ENCODE measurements around the gene FCHSD1. TPM values are rescaled to one million over a fixed set of nuclear protein-coding genes. Genes with fewer than 3 reads are reported as not detected.
A peak's percentile ranks its signal among the peaks of the same experiment; 100 is the strongest.

Gene FCHSD1
- total RNA-seq, 1 donor = 22.4 TPM

DNA sequence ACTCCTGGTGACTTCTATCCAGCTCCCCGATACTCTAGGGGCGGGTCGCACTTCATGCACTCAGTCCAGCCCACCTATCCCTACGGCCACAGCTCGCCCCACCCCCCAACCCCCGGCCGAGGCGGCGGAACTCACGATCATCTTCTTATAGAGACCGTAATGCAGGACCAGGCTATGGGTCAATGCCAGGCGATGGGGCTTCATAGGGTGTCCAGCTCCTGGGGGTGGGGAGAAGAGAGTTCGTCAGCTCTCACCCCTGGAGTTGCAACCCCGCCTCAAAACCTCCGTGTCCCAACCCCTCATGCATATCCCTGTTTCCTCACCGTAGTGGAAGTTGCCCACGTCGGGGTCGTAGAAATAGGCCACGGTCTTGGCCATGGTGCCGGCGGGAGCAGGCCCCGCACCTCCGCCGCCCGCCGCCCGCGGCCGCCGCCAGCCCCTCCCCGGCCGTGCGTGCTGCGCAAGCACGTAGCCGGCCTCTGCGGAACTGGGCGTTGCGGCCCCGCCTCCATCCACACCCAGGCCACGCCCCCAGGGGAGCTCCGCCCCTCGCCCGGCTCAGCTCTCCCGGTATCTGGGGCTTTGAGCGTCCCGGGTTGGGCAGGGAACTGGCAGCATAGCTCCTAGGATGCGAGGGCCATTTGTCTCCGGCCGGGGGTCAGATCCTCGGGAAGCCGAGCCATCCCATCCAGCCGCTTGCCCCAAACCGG is 14.7 kb downstream of the FCHSD1 start, which contains the start of the genes HDAC3 and RELL2:
Gene HDAC3 (minus strand): TSS at position 437 of the 710 bp plus-strand sequence. CDS start 59 bp downstream, at position 378.
Gene RELL2 (plus strand): TSS at position 585 of the 710 bp plus-strand sequence. CDS start 1,229 bp downstream, outside the sequence.
- peaks cover 45% of the 10 kb centered on the region for H4K20me1 ChIP-seq (ENCODE audit: insufficient read depth, low read length)
- H3K4me3 ChIP-seq (ENCODE audit: insufficient read depth, low read length) = peak within 1 kb of the TSS; percentile 90
- H2AFZ ChIP-seq (ENCODE audit: low read length) = peak within 1 kb of the TSS; percentile 92
- peaks cover 23% of the 10 kb centered on the region for H3K36me3 ChIP-seq (ENCODE audit: insufficient read depth, low read length)
- TF ChIP-seq, protein P1, sequence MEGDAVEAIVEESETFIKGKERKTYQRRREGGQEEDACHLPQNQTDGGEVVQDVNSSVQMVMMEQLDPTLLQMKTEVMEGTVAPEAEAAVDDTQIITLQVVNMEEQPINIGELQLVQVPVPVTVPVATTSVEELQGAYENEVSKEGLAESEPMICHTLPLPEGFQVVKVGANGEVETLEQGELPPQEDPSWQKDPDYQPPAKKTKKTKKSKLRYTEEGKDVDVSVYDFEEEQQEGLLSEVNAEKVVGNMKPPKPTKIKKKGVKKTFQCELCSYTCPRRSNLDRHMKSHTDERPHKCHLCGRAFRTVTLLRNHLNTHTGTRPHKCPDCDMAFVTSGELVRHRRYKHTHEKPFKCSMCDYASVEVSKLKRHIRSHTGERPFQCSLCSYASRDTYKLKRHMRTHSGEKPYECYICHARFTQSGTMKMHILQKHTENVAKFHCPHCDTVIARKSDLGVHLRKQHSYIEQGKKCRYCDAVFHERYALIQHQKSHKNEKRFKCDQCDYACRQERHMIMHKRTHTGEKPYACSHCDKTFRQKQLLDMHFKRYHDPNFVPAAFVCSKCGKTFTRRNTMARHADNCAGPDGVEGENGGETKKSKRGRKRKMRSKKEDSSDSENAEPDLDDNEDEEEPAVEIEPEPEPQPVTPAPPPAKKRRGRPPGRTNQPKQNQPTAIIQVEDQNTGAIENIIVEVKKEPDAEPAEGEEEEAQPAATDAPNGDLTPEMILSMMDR (IDR thresholded peaks at IDR 0.05; ENCODE audit: extremely low read depth, low read depth, low read length) = no peak
- peak within 1 kb of the TSS; percentile 79 for H3K27ac ChIP-seq (ENCODE audit: low read depth, low read length)
- peaks cover 50% of the 10 kb centered on the region for H3K79me2 ChIP-seq (ENCODE audit: insufficient read depth, low read length)
- peaks cover 22% of the 10 kb centered on the region for H3K4me1 ChIP-seq (ENCODE audit: insufficient read depth, low read length)
- H3K27me3 ChIP-seq (ENCODE audit: insufficient read depth, low read length) = no peaks in the 10 kb centered on the region
- no peaks in the 10 kb centered on the region for H3K9me3 ChIP-seq (ENCODE audit: low read depth, low read length)
- peak within 1 kb of the TSS; percentile 100 for H3K4me2 ChIP-seq (ENCODE audit: insufficient read depth, low read length)
- peak; percentile 100 for DNase-seq (ENCODE audit: insufficient read length, low spot score, missing footprints)

DNA sequence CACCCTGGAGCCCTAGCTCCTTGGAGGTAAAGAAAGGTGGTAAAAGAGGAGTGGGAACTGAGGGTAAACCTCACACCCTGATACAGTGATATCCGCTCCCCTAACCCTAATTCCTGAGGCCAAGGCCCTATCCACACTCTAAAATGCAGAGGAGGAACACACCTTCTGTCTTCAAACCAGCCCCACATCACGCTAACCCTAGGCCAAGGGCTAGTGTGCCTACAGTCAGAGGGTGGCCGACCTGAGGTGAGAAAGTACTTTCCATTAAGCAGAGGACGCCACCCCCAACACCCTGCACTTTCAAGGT is 15.2 kb downstream of the FCHSD1 start:
- TF ChIP-seq, protein P1 (IDR thresholded peaks at IDR 0.05; ENCODE audit: extremely low read depth, low read depth, low read length) = no peak
- peaks cover 55% of the 10 kb centered on the region for H3K79me2 ChIP-seq (ENCODE audit: insufficient read depth, low read length)
- H3K27ac ChIP-seq (ENCODE audit: low read depth, low read length) = peak overlapping the region; percentile 79
- H2AFZ ChIP-seq (ENCODE audit: low read length) = peak overlapping the region; percentile 92
- peak overlapping the region; percentile 90 for H3K4me3 ChIP-seq (ENCODE audit: insufficient read depth, low read length)
- no peaks in the 10 kb centered on the region for H3K9me3 ChIP-seq (ENCODE audit: low read depth, low read length)
- no peak for DNase-seq (ENCODE audit: insufficient read length, low spot score, missing footprints)
- H3K4me1 ChIP-seq (ENCODE audit: insufficient read depth, low read length) = peaks cover 22% of the 10 kb centered on the region
- peak overlapping the region; percentile 100 for H3K4me2 ChIP-seq (ENCODE audit: insufficient read depth, low read length)
- peaks cover 20% of the 10 kb centered on the region for H3K36me3 ChIP-seq (ENCODE audit: insufficient read depth, low read length)
- no peaks in the 10 kb centered on the region for H3K27me3 ChIP-seq (ENCODE audit: insufficient read depth, low read length)
- peaks cover 42% of the 10 kb centered on the region for H4K20me1 ChIP-seq (ENCODE audit: insufficient read depth, low read length)

DNA sequence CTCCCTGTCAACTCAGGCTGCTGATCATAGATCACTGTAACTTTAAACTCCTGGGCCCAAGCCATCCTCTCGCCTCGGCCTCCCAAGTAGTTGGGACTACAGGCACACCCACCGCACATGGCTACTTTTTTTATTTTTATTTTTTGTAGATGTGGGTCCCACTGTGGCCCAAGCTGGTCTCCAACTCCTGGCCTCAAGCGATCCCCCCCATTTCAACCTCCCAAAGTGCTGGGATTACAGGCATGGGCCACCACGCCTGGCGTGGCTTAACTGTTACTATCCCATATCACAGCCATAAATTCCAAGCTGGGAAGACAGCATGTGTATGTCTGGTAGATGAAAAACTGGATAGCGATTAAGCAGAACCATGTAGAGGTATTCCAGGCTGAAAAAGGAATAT is 15.6 kb downstream of the FCHSD1 start:
- Histone ChIP-seq H3K9me3 (ENCODE audit: low read depth, low read length) (no peaks in the 10 kb centered on the region), H3K79me2 (ENCODE audit: insufficient read depth, low read length) (peaks cover 58% of the 10 kb centered on the region), H3K27me3 (ENCODE audit: insufficient read depth, low read length) (no peaks in the 10 kb centered on the region), H3K36me3 (ENCODE audit: insufficient read depth, low read length) (peaks cover 20% of the 10 kb centered on the region), H3K4me3 (ENCODE audit: insufficient read depth, low read length) (peak overlapping the region; percentile 90), H2AFZ (ENCODE audit: low read length) (no peak overlapping the region), H3K4me1 (ENCODE audit: insufficient read depth, low read length) (peaks cover 22% of the 10 kb centered on the region), H4K20me1 (ENCODE audit: insufficient read depth, low read length) (peaks cover 42% of the 10 kb centered on the region), H3K4me2 (ENCODE audit: insufficient read depth, low read length) (peak overlapping the region; percentile 100), H3K27ac (ENCODE audit: low read depth, low read length) (peak overlapping the region; percentile 79)
- DNase-seq (ENCODE audit: insufficient read length, low spot score, missing footprints) = no peak
- TF ChIP-seq, protein P1 (IDR thresholded peaks at IDR 0.05; ENCODE audit: extremely low read depth, low read depth, low read length) = no peak

DNA sequence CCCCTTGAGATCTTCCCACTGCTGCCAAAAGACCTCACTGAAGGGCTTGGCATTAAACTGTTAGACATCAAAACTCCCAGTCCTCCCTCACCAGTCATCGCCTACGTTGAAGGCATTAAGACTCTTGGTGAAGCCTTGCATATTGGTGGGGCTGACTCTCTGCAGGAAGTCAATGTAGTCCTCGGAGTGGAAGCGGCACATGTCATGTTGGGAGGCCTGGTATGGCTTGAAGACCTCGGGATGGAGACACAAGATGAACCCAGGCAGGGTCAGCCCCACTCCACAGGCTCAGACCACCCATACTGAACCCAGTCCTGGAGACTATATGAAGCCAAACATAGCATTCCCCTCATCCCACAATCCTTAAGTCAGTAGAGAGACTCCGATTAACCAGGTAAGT is 16.5 kb downstream of the FCHSD1 start:
- no peak overlapping the region for H3K27ac ChIP-seq (ENCODE audit: low read depth, low read length)
- H3K79me2 ChIP-seq (ENCODE audit: insufficient read depth, low read length) = peaks cover 65% of the 10 kb centered on the region
- no peak for DNase-seq (ENCODE audit: insufficient read length, low spot score, missing footprints)
- no peaks in the 10 kb centered on the region for H3K9me3 ChIP-seq (ENCODE audit: low read depth, low read length)
- peaks cover 24% of the 10 kb centered on the region for H3K36me3 ChIP-seq (ENCODE audit: insufficient read depth, low read length)
- no peak overlapping the region for H2AFZ ChIP-seq (ENCODE audit: low read length)
- TF ChIP-seq, protein P1 (IDR thresholded peaks at IDR 0.05; ENCODE audit: extremely low read depth, low read depth, low read length) = no peak
- H3K4me3 ChIP-seq (ENCODE audit: insufficient read depth, low read length) = no peak overlapping the region
- peaks cover 42% of the 10 kb centered on the region for H4K20me1 ChIP-seq (ENCODE audit: insufficient read depth, low read length)
- H3K4me2 ChIP-seq (ENCODE audit: insufficient read depth, low read length) = no peak overlapping the region
- peaks cover 22% of the 10 kb centered on the region for H3K4me1 ChIP-seq (ENCODE audit: insufficient read depth, low read length)
- H3K27me3 ChIP-seq (ENCODE audit: insufficient read depth, low read length) = no peaks in the 10 kb centered on the region

Measured in osteoblast (primary cell).